GM13977 (cell line): ENCODE results near the gene CRB2.

Experiments used
- DNase-seq: peaks from one replicate; pipeline ENCODE4 v3.0.0; 2012; ENCODE audit warnings: low spot score
- in situ Hi-C: fragments of 300-500 bp; cut with MboI; formaldehyde crosslinking; loops from one replicate; pipeline ENCODE4 v1.12.0; 2022; ENCODE audit warnings: low sequenced_read_pairs, low pct_unique_long_range_greater_than_20kb, mixed read lengths, inconsistent platforms; ENCODE audit not compliant: unreplicated experiment
- TF ChIP-seq, protein P1 (sequence below): IDR thresholded peaks from 2 replicates; pipeline ENCODE4 v1.5.1; 2012; ENCODE audit warnings: mild to moderate bottlenecking, control low read depth; ENCODE audit not compliant: insufficient read depth; ENCODE audit errors: extremely low read depth, missing control alignments

Gene CRB2

DNA sequence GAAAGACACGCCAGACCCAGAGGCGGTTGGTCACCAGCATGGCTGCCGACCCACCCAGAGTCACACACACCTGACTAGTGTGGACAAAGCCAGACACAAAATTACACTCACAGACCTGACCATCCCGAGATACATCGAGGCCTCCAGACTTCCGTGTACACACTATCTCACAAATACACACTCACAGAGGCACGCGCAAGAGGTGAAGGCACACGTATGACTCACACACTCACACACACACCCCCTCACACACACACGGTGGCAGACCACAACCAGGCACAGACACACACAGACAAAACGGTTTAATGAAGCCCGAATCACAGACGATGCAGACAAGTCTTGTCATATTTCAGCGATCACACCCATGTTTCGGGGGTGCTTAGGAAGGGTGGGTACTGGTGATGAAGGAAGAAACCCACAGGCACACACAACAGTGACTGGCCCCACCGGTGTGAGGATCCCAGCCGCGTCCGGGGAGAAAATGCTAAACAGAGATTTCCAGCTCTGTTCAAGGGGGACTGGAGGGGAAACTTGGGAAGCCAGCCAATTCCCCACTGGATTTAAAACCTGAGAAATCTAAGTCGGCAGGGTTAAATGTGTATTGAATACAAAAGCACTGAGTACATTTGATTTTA lies 51.3 kb downstream of the CRB2 start:
- in situ Hi-C loops, result no loop called here

DNA sequence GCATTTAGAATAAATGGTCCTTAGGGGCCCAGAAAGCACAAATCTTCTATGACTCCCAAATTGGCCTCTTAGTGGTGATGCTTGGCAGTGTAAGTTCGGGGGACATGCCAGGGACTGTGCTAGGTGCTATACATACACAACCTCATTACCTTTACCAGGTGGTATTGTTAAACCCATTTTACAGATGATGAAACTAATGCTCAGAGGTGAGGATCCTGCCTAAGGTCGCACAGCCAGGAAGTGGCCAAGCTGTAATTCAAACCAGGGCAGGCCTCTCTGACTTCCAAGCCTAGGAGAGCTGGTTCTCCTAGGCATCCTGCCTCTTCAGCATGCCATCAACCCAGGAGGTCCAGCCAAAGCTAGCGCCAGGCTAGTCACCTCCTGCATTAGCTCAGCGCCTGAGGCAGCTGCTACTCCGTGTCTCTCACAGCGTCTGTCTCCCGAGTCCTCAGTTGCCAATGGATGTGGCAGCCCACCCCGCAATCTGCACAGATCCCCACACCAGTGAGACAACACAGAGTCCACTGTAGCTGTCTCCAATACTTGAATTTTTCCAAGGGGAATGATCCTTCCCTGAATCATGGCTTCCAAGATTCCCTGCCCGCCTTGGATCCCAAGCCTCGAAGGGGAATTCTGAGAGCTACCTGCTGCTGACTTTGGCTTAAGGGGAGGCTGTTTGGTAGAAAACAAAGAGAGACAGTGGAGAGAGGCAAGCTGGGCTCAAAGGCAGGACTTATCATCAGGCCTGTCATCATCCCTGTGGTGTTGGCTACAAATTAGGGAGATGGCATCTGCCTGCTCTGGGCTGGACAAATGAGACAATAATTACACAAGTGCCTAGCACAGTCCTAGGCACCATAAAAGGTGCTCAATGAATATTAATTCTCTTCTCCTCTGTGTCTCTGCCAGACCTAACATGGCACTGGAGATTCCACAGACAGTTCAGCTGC lies 52.6 kb downstream of the CRB2 start:
- in situ Hi-C loops, result no loop called here
- no peak for DNase-seq
- TF ChIP-seq, protein P1, sequence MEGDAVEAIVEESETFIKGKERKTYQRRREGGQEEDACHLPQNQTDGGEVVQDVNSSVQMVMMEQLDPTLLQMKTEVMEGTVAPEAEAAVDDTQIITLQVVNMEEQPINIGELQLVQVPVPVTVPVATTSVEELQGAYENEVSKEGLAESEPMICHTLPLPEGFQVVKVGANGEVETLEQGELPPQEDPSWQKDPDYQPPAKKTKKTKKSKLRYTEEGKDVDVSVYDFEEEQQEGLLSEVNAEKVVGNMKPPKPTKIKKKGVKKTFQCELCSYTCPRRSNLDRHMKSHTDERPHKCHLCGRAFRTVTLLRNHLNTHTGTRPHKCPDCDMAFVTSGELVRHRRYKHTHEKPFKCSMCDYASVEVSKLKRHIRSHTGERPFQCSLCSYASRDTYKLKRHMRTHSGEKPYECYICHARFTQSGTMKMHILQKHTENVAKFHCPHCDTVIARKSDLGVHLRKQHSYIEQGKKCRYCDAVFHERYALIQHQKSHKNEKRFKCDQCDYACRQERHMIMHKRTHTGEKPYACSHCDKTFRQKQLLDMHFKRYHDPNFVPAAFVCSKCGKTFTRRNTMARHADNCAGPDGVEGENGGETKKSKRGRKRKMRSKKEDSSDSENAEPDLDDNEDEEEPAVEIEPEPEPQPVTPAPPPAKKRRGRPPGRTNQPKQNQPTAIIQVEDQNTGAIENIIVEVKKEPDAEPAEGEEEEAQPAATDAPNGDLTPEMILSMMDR, result no peak

More for the DNA sequence above, 51.3 kb downstream of the CRB2 start:
- no peak for DNase-seq
- TF ChIP-seq, protein P1, result no peak

DNA sequence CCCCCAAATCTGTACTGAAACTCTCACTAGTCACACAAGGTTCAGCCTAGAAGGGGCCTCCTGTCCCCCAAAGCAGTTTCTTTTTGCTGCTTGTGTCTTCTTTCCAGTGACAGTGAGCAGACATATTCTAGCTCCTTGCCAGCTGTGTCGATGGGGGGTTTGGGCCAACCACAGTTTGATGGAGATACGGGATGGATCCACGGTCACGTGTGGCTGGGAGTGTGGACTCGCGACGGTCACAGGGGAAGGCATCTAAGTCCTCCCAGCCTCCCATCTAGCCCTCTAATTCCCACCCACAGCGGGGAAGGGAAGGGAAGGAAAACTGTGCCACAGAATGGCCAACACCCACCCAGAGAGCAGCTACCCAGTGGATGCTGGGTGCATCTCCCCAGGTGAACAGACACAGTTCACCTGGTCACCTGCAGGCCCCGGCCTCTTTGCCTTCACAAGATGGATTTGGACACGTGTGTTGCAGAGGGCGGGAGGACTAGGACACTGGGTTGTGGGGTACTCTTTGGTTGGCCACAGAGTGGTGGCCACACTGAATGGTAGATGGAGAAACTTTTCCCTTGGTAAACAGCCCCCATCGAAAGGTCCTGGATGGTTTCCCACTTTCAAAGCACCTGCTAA lies 54.4 kb downstream of the CRB2 start:
- TF ChIP-seq, protein P1, result no peak
- no peak for DNase-seq
- in situ Hi-C loops, result no loop called here

DNA sequence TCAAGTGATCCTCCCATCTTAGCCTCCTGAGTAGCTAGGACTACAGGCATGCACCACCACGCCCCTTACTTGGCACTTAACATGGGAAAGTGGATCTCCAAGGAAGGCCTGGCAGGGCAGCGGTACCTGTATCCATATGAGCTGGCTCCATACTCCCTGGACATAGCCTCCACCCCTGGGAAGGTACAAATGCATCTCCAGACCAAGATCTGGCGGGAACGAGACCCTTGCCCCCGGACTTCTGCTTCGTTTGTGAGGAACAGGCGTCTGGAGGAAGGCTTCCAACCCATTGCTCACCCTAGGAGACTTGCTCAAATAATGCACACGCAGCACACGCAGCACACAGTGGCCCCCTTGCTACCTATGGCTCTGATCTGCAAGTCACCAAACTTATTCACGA lies 55.2 kb downstream of the CRB2 start:
- TF ChIP-seq, protein P1, result no peak
- DNase-seq, result no peak
- in situ Hi-C loops, result no loop called here

DNA sequence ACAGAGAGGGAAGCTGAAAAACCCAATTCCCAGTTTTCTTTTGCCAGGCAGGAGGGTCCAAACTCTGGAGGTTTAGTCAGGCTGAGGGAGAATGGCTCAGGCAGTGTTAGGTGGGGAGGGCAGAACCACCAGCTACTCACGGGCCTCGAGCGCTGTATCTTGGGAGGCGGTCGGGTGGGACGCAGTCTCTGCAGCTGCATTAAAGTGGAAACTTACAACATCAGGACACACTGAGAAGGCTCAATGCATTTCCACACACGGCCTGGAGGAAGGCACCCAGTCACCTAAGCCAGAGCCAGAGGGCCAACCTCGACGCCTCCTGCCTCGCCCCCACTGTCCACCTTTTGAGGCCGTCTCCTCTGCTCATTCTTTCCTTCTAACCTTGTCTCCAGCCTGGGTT lies 55.6 kb downstream of the CRB2 start:
- in situ Hi-C loops, result no loop called here
- TF ChIP-seq, protein P1, result no peak

DNA sequence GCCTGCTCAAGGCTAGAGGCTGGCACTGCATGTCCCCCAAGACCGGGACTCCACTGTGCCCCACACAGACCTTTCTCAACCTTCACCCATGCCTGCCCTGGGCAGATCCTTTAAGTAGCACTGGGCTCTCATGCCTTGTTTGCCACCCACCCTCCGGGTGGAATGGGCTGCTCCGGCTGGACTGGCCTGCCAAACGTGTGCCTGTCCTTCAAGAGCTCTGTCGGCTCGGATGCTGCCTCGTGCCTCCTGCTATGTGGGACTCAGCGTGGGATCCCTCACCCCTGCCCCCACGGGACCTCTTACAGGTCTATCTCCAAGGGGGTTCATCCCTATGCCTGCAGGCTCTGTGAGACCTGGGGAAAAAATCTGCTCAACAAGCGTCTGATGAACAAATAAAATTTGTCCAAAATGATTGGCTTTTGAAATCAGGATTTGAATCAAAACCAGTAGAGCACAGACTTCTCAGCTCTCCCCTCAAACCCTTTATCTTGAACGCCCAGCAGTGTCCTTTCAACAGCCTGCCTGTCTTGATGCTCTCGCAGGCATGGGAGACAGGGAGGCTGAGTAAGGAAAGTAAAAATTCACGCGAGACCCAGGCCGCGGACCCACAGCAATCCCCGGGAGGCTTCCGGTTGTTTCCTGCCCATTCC lies 56.3 kb downstream of the CRB2 start:
- DNase-seq, result no peak
- TF ChIP-seq, protein P1, result no peak
- in situ Hi-C loops, result no loop called here

More for the DNA sequence above, 55.6 kb downstream of the CRB2 start:
- no peak for DNase-seq
